WERI-Rb-1 (cell line): Measurements from ENCODE around the gene ASPHD2.
"Not testable (repeated sequence)": the region's sequence is repeated elsewhere in the genome, so short reads cannot be mapped to it uniquely, and the experiment has no call there.

Experiments used
- DNase-seq: peaks from one replicate; pipeline ENCODE4 v3.0.0-alpha.2; 2020
- H3K27ac ChIP-seq: fragments of 250-450 bp; sonication (Bioruptor Pico); 2 replicates; pipeline ENCODE4 v1.5.1; 2020; ENCODE audit warnings: mild to moderate bottlenecking, moderate library complexity
- H3K27me3 ChIP-seq: fragments of 250-450 bp; sonication (Bioruptor Pico); 2 replicates; pipeline ENCODE4 v1.5.1; 2021; ENCODE audit warnings: mild to moderate bottlenecking, low read depth, moderate library complexity; ENCODE audit not compliant: insufficient read depth, severe bottlenecking
- H3K36me3 ChIP-seq: fragments of 250-450 bp; sonication (Bioruptor Pico); 2 replicates; pipeline ENCODE4 v1.5.1; 2020; ENCODE audit warnings: mild to moderate bottlenecking, moderate library complexity
- H3K4me3 ChIP-seq: 2 replicates; pipeline ENCODE4 v1.5.1; 2011; ENCODE audit warnings: low read depth, mild to moderate bottlenecking, control low read depth, low read length
- H3K9me3 ChIP-seq: fragments of 250-450 bp; sonication (Bioruptor Pico); 2 replicates; pipeline ENCODE4 v1.5.1; 2021; ENCODE audit warnings: mild to moderate bottlenecking, moderate library complexity; ENCODE audit not compliant: severe bottlenecking
- TF ChIP-seq, protein P1 (sequence below): IDR thresholded peaks from 2 replicates; pipeline ENCODE4 v1.5.1; 2011; ENCODE audit warnings: low read depth, mild to moderate bottlenecking, control low read depth, inconsistent platforms, low read length

Gene ASPHD2

DNA sequence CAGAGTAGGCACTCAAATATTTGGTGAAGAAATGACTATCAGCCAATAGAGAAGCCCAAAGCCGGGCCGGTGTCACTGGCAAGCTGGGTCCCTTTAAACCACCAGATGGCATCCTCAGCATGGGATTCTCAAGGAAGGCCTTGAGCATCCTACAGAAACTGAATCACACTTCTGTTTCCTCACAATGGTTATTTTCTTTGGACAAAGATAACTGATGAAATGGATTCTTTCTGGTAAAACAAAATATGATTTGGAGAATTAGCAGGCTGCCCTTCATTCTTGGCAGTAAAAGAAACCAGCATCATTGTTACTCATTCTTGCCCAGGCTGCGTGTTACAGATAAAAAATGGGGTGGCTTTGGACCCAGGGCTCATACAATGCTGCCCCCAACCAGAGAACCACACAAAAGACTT, 30.3 kb upstream of the ASPHD2 start:
- no peaks in the 10 kb centered on the region for H3K27me3 ChIP-seq
- DNase-seq, result peak; percentile 69
- H3K36me3 ChIP-seq, result no peaks in the 10 kb centered on the region; the same call in 1 of the 2 replicates
- H3K27ac ChIP-seq, result no peak overlapping the region
- TF ChIP-seq, protein P1, sequence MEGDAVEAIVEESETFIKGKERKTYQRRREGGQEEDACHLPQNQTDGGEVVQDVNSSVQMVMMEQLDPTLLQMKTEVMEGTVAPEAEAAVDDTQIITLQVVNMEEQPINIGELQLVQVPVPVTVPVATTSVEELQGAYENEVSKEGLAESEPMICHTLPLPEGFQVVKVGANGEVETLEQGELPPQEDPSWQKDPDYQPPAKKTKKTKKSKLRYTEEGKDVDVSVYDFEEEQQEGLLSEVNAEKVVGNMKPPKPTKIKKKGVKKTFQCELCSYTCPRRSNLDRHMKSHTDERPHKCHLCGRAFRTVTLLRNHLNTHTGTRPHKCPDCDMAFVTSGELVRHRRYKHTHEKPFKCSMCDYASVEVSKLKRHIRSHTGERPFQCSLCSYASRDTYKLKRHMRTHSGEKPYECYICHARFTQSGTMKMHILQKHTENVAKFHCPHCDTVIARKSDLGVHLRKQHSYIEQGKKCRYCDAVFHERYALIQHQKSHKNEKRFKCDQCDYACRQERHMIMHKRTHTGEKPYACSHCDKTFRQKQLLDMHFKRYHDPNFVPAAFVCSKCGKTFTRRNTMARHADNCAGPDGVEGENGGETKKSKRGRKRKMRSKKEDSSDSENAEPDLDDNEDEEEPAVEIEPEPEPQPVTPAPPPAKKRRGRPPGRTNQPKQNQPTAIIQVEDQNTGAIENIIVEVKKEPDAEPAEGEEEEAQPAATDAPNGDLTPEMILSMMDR, result peak; percentile 70
- H3K9me3 ChIP-seq, result no peaks in the 10 kb centered on the region
- H3K4me3 ChIP-seq, result no peak overlapping the region

DNA sequence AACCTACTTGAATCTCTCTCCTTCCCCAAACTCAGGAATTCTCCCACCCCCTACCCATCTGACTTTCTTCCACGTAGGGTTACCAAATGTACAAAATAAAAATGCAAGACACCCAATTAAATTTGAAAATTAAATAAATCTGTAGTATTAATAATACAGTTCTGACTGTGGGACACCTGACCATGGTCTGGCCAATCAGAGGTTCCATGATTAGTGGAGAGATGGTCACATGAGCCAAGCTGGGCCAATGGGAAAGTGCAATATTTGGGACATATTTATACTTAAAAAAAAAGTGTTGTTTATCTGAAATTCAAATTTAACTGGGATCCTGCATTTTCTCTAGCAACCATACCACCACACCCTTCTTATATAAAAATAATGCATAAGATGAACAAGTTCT, 29.8 kb upstream of the ASPHD2 start:
- Histone ChIP-seq H3K9me3 (no peaks in the 10 kb centered on the region), H3K27me3 (no peaks in the 10 kb centered on the region), H3K4me3 (no peak overlapping the region), H3K27ac (no peak overlapping the region), H3K36me3 (no peaks in the 10 kb centered on the region; the same call in 1 of the 2 replicates)
- TF ChIP-seq, protein P1, result no peak
- DNase-seq, result no peak

DNA sequence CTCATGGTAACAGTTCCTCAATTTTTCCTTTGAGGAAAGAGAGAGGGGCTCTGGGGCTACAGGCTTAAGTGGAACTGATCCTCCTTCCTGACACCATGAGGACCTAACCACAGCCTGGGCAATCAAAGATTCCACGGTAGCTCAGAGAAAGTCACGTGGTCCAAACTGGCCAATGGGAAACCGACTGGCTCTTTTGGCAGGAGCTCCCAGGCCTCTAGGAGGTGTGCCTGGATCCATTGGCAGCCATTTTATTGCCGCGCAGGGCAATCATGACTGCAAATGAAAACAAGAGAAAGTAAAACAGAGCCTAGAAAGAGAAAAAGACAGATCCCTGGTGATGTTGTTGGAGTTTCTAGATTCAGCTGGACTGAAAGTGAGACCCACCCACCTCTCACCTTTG, 27.3 kb upstream of the ASPHD2 start:
- Histone ChIP-seq H3K4me3 (no peak overlapping the region), H3K36me3 (no peaks in the 10 kb centered on the region; the same call in 1 of the 2 replicates), H3K9me3 (no peaks in the 10 kb centered on the region), H3K27me3 (no peaks in the 10 kb centered on the region), H3K27ac (no peak overlapping the region)
- TF ChIP-seq, protein P1, result no peak
- DNase-seq, result no peak

DNA sequence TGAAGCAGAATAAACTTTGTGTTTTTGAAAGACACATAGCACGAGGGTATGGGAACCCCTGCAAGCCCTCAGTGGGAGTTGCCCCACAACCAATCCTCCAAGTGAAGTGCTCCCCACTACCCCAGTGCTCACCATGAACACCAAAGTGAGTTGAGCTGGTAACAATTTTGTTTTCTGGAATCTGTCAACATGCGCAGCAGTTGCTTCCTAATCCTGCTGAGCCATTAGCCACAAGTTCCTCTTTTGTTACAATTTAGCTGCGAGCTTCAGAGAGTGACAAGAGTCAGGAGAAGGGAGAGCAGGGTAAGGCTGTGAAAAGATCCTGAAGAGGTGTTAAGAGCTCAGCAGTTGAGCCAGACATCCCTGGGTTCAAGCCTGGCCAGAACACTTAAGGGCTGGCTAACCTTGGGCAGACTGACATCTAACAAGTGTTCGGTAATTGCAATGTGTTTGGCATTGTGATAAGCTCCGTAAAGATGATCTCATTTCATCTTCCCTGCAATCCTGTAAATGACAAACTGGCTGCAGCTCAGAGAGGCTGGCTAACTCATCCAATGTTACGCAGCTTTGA, 24.1 kb upstream of the ASPHD2 start:
- no peak overlapping the region for H3K27ac ChIP-seq
- H3K27me3 ChIP-seq, result no peaks in the 10 kb centered on the region
- TF ChIP-seq, protein P1, result no peak
- no peak overlapping the region for H3K4me3 ChIP-seq
- no peaks in the 10 kb centered on the region for H3K9me3 ChIP-seq
- H3K36me3 ChIP-seq, result no peaks in the 10 kb centered on the region
- peak; percentile 10 for DNase-seq

DNA sequence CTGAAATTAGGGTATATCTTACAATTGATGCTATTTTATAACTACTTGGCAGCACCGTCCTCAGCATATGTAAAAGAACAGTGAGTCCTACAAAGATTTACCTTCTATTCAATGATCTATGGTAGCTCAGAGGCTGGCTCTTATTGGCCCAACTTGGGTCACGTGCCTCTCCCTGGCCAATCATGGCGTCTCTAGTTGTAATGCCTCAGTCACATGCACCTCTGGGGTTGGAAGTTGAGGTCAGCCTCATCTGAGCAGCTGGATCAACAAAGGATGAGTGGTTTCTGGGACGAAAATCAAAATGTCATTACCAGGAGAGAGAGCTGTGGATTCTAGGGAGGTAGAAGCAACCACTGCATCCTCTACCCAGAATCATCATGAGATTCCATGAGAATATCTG, 22.9 kb upstream of the ASPHD2 start:
- no peaks in the 10 kb centered on the region for H3K36me3 ChIP-seq
- no peak overlapping the region for H3K27ac ChIP-seq
- no peaks in the 10 kb centered on the region for H3K27me3 ChIP-seq
- TF ChIP-seq, protein P1, result no peak
- H3K9me3 ChIP-seq, result no peaks in the 10 kb centered on the region
- H3K4me3 ChIP-seq, result no peak overlapping the region
- no peak for DNase-seq

DNA sequence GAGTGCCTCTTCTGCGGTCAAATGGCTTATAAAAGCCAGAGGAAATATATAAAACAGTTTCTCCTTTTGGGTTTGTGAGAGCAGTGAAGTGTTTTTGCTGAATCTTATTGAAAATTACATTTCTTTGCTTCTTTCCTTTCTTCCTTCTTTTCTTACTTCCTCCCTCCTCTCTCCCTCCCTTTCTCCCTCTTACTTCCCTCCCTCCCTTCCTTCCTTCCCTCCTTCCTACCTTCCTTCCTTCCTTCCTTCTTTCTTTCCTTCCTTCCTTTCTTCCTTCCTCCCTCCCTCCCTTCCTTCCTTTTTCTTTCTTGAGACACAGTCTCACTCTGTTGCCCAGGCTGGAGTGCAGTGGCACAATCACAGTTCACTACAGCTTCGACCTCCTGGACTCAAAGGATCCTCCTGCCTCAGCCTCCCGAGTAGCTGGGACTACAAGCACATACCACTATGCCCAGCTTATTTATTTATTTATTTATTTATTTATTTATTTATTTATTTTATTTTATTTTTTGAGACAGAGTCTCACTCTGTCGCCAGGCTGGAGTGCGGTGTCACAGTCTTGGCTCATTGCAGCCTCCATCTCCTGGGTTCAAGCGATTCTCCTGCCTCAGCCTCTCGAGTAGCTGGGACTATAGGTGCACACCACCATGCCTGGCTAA, 20.4 kb upstream of the ASPHD2 start:
- not testable (repeated sequence) for DNase-seq, H3K36me3 ChIP-seq, H3K9me3 ChIP-seq, H3K4me3 ChIP-seq, H3K27me3 ChIP-seq, H3K27ac ChIP-seq
